Neutrophil (primary cell): ENCODE measurements around the gene CCDC171.

Source experiments
- H3K27ac ChIP-seq: fragments of 200-600 bp; sonication (generic); 2 replicates; pipeline ENCODE4 v1.5.1; 2016; ENCODE audit warnings: mild to moderate bottlenecking, moderate library complexity
- H3K27me3 ChIP-seq: fragments of 200-600 bp; sonication (generic); 2 replicates; pipeline ENCODE4 v1.6.0; 2016; ENCODE audit warnings: mild to moderate bottlenecking
- H3K36me3 ChIP-seq: fragments of 200-600 bp; sonication (generic); 2 replicates; pipeline ENCODE4 v1.5.1; 2017
- H3K4me1 ChIP-seq, 2 experiments: fragments of 200-600 bp in 1 of 2; sonication (generic) in 1 of 2; 1 replicate in 1 of 2; 2 replicates in 1 of 2; pipeline versions ENCODE4 v1.5.1 to v1.6.1; 2013 to 2016; ENCODE audit warnings: low read depth in 1 of 2, low read length in 1 of 2, mild to moderate bottlenecking in 1 of 2, moderate library complexity in 1 of 2; ENCODE audit not compliant: control insufficient read depth in 1 of 2, insufficient read depth in 1 of 2
- H3K4me3 ChIP-seq, 2 experiments: fragments of 200-600 bp in 1 of 2; sonication (generic) in 1 of 2; 1 replicate in 1 of 2; 2 replicates in 1 of 2; pipeline ENCODE4 v1.5.1; 2013 to 2016; ENCODE audit warnings: low read depth in 1 of 2, low read length in 1 of 2, mild to moderate bottlenecking in 1 of 2, moderate library complexity in 1 of 2
- H3K9me3 ChIP-seq: fragments of 200-600 bp; sonication (generic); 2 replicates; pipeline ENCODE4 v1.5.1; 2016
- TF ChIP-seq, protein P1 (sequence below): fragments of 200-600 bp; sonication (generic); IDR thresholded peaks from 2 replicates; pipeline ENCODE4 v1.5.1; 2016; ENCODE audit warnings: antibody characterized with exemption

CCDC171 gene

DNA sequence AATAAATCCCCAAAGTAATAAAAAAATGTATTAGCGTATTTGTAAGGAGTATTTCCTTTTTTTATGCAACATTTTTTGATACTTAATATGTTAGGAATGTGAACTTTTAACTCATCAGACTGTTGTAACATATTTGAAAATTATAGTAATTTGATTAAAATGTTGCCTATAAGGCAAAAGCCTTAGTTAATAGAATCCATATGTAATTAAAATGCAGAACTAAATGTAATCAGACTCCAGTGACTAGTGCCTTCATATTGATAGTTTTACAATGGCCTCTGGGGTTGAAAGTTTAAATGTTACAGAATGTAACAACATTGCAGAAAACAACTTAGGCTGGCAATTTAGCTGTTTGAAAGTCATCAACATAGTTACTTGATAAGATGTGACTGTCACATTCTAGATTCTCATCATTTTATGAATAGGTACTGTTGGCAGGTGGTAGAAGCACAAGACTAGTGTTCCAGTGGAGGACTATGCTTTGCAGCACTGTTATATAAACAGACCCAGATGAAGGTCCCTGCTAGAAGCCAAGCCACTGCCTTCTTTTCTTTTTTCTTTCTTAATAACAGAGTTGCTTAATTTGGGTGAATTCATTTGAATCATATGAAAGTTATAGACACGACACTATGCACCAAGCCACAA, 382.9 kb downstream of the CCDC171 start:
- H3K27ac ChIP-seq, result no peak overlapping the region
- TF ChIP-seq, protein P1, sequence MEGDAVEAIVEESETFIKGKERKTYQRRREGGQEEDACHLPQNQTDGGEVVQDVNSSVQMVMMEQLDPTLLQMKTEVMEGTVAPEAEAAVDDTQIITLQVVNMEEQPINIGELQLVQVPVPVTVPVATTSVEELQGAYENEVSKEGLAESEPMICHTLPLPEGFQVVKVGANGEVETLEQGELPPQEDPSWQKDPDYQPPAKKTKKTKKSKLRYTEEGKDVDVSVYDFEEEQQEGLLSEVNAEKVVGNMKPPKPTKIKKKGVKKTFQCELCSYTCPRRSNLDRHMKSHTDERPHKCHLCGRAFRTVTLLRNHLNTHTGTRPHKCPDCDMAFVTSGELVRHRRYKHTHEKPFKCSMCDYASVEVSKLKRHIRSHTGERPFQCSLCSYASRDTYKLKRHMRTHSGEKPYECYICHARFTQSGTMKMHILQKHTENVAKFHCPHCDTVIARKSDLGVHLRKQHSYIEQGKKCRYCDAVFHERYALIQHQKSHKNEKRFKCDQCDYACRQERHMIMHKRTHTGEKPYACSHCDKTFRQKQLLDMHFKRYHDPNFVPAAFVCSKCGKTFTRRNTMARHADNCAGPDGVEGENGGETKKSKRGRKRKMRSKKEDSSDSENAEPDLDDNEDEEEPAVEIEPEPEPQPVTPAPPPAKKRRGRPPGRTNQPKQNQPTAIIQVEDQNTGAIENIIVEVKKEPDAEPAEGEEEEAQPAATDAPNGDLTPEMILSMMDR, result no peak
- H3K36me3 ChIP-seq, result no peaks in the 10 kb centered on the region
- no peak overlapping the region for H3K4me3 ChIP-seq
- no peaks in the 10 kb centered on the region for H3K9me3 ChIP-seq
- H3K4me1 ChIP-seq, result no peaks in the 10 kb centered on the region
- H3K27me3 ChIP-seq, result no peaks in the 10 kb centered on the region

DNA sequence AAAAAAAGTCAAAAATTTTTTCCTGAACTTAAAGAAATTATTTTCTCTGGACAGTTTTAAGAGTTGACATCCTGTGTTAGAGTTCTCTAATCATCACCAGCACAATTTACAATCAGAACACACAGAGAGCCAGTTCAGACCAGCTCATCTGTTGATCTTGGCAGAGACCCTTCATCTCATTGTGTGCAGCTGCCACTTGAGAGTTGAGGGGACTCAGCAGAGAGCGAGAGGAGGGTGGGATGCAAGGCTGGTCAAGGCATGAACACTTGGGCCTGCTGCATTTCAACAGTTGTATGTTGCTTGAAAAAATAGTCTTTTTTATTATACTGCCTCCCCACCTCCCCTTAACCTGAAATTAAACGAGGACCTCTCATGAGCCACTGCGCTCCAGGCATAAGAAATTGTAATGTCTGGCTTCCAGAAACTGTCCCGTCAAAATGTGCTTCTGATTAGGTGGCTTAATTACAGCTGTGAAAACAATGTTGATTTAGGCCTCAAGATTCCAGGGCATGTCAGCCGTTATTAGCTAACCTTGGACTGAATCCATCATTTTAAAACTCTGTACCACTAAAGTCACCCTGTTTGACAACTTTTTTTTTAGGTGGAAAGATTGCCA, 383.6 kb downstream of the CCDC171 start:
- H3K4me3 ChIP-seq, result no peak overlapping the region
- TF ChIP-seq, protein P1, result no peak
- H3K4me1 ChIP-seq, result no peaks in the 10 kb centered on the region
- H3K9me3 ChIP-seq, result no peaks in the 10 kb centered on the region
- H3K27me3 ChIP-seq, result no peaks in the 10 kb centered on the region
- H3K36me3 ChIP-seq, result no peaks in the 10 kb centered on the region
- H3K27ac ChIP-seq, result no peak overlapping the region

DNA sequence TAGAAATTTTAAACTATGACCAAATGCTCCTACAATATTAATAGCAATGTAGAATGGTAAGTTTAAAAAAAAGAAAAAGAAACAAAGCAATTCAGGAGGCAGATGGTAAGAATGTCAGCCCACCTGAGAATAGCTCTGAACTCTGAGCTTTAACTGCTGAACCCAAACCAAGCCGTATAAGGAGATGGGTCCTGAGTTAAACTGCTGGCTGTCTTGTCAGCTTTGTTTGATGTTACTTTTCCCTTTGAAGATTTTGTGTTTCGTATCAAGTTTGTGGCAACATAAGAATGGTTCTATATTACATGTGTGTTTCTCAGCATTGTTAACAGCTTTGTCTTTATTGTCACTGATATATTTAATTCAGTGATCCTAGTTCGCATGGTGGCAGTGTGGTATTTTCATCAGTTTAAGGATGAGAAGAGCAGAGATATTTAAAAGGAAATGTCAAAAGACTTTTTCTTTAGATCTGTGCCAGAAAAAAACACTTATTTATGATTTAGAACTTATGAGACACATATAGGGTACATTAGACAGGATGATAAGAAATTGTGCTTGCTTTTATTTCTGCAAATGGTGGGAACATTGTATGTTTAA, 390.1 kb downstream of the CCDC171 start:
- no peaks in the 10 kb centered on the region for H3K36me3 ChIP-seq
- no peak overlapping the region for H3K4me3 ChIP-seq
- no peak overlapping the region for H3K27ac ChIP-seq
- no peaks in the 10 kb centered on the region for H3K4me1 ChIP-seq
- H3K27me3 ChIP-seq, result no peaks in the 10 kb centered on the region
- TF ChIP-seq, protein P1, result no peak
- no peaks in the 10 kb centered on the region for H3K9me3 ChIP-seq

DNA sequence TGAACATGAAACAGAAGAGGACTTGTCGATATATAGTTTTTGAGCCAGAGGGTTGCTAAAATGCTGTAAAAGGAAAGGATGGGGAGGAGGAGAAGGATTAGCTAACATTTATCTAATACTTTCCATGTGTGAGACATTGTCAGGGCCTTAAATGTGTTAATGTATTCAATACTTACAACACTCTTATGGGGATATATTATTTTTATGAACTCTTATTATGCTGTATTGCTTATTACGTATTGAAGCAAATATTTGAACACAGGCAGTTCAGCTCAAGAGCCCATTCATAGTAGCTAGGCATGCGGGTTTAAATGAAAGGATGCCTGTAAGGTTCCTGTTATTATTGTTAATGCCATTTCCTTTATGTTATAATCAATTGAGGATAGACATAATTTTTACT, 391.5 kb downstream of the CCDC171 start:
- no peak overlapping the region for H3K27ac ChIP-seq
- H3K27me3 ChIP-seq, result no peaks in the 10 kb centered on the region
- H3K9me3 ChIP-seq, result no peaks in the 10 kb centered on the region
- H3K4me3 ChIP-seq, result no peak overlapping the region
- TF ChIP-seq, protein P1, result no peak
- no peaks in the 10 kb centered on the region for H3K36me3 ChIP-seq
- no peaks in the 10 kb centered on the region for H3K4me1 ChIP-seq

DNA sequence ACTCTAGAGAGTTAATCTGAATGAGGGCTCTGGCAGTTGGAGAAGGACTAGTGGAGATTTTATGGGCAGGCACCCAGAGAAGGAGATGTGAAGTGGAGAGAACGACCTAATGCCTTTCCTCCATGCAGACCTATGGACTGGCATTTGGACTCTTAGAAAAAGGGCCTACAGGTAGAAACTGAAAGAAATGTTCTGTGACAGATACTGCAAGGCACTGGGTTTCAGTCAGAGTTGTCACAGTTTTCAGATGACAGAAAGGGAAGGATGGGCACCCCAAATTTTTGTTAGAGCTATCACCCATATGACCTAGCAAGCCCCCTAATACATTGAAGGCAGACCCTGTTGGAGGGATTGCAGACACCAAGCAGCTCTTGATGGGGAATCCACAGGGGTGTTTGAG, 406.8 kb downstream of the CCDC171 start:
- H3K4me3 ChIP-seq, result no peak overlapping the region
- no peaks in the 10 kb centered on the region for H3K27me3 ChIP-seq
- H3K36me3 ChIP-seq, result no peaks in the 10 kb centered on the region
- H3K27ac ChIP-seq, result no peak overlapping the region
- no peaks in the 10 kb centered on the region for H3K4me1 ChIP-seq
- TF ChIP-seq, protein P1, result no peak
- H3K9me3 ChIP-seq, result no peaks in the 10 kb centered on the region
